ENCODE data around the gene SAYSD1. TPM values are rescaled to one million over a fixed set of nuclear protein-coding genes. Genes with fewer than 3 reads are reported as not detected.
A peak's percentile ranks its signal among the peaks of the same experiment; 100 is the strongest.

The SAYSD1 gene
- total RNA-seq, 1 experiment from 2014 or later = 20.3 TPM

DNA sequence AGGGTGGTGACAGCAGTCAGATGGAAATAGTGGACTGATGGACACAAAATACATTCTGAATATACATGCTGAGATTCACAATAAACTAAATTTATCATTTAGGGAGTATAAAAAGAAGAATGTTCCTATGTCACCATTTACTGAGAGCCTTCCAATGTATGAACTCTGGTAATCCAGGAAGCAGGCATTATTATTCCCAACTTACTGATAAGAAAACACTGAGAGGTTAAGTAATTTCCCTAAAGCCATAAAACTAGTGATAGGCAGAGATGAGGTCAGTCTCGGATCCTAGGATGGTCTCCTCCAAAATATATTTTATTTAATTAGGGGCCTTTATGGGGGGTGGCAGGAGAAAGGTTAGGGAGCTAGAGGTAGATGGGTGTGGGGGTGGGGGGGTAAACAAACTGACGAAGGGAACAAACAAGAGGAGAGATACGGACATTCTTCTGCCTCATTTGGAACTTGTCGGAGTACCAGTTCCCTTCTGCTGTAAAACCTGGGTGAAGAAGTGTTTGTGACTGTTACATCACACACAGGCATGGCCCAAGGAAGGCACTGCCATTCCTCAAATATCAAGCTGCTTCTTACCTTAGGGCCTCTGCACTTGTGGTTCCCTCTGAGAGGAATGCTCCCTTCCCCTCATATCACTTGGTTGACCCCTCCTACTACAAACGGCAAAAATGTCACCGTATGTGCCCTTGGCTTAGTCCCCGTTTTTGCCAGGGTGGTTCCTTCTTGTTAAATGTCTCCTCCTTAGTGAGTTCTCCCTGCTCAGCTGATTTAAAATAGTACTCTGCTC is 6.7 kb downstream of the SAYSD1 start:
- DNase-seq (ENCODE audit: low read depth) = no peak

DNA sequence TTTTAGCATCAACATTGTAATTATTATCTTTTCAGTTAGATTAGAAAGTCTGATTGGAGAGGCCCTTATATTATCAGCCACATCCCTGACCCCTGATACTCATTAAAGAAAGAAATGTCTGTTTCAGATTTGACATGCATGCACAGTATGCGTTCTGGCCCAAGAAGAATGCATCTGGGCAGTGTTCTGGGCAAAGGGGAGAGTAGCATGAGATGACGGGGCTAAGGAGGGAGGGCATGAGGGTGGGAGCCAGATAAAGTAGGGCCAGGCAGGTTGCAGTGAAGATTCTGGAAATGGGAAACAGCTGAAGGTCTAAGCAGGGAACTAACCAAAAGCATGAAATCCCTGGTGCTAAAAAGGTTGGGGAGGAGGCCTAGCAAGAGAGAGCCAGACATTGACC is 7.3 kb downstream of the SAYSD1 start:
- DNase-seq (ENCODE audit: low read depth) = no peak

DNA sequence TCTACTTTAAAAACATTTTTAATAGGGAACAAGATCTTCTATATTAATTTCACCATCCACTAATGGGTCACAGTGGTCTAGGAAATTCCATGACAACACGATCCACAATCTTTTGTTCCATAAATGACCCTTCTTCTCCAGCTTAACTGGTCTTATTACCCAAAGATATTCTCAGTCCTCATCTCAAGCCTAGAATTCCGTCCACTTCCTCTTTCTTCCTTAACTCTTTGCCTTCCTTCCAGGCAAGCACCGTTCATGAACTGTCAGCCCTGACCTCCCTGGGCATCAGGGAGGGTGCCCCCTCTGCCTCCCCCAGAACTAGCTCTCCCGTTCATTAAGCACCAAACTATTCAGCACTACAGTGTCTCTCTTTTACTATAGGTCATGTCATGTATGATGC is 8.0 kb downstream of the SAYSD1 start:
- DNase-seq (ENCODE audit: low read depth) = no peak

DNA sequence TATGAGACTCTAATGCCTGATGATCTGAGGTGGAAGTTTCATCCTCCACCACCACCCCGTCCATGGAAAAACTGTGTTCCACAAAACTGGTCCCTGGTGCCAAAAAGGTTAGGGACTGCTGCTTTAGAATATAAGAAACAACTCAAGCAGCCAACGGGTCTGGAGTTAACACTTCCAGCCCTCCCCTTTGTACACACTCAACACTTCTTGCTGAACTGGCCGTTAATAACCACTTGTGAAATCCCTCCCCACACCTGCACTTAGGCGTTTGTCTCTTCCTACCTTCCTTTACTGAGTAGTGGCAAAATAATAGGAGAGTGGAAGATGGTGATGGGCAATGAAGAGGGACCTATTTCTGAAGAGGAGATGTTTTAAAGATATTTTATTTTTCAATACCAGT is 10.5 kb downstream of the SAYSD1 start:
- DNase-seq (ENCODE audit: low read depth) = no peak

DNA sequence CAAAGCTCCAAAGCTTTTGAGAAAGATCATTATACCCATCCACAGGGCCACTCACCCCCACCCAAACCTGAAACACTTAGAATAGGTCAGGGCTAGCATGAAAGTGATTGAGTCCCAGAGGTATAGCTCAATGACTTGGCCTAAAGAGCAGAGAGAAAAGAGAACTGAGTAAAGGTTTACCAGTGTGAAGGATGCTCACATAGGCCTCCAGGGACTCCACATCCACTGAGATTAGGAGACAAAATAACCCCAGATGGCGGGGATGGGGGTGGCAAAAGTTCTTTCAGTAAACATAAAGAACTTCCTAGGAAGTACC is 12.2 kb downstream of the SAYSD1 start:
- DNase-seq (ENCODE audit: low read depth) = no peak

DNA sequence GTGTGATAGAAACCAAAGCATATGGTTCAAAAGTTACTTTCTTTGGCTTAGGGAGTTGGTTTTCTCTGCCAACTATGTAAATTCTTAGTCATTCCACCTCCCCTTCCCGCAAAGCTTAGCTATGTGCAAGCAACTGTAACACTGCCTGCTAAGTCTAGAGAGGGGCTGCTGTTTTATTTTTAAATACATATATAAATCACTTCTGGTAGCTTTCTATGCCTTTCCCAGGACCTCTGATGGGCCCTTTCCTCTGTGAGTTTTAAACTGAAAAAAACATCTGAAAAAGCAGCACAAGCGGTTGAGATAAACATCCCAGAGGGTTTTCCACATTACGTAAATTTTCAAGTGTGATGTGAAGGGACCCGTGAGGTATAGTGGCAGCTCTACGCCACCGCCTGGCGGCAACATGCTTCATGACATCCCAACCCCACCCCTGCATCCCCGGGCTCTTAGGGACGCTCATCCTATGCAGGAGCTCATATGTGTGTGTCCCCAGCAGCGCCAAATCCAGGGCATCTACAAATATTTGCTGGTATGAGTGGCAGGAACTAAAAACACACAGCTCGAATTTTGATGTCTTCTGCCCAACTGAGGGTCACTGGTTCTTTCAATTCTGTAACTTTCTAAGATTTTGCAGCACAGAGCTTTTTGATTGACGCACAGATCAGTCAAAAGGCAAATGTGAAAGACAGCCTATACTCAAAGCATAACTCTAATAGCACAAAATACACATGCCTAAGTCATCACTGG is 12.7 kb downstream of the SAYSD1 start:
- DNase-seq (ENCODE audit: low read depth) = no peak

DNA sequence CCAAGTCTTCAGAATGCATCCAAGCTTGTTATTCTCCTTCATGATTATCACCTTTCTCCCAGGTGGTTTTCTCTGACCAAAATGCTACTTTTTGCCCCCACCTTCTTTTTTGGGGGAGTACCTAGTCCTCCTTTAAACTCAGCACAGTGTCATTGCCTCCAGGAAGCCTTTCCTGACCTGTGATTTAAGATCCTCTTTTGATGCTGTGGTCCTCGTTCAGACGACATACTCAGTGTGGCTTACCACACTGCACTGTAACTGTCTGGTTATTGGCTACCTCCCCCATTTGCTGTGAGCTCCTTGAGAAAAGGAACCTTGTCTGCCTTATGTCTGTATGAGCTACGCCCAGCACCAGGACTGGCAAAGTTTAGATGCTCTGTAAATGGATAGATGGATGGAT is 14.6 kb downstream of the SAYSD1 start:
- no peak for DNase-seq (ENCODE audit: low read depth)

DNA sequence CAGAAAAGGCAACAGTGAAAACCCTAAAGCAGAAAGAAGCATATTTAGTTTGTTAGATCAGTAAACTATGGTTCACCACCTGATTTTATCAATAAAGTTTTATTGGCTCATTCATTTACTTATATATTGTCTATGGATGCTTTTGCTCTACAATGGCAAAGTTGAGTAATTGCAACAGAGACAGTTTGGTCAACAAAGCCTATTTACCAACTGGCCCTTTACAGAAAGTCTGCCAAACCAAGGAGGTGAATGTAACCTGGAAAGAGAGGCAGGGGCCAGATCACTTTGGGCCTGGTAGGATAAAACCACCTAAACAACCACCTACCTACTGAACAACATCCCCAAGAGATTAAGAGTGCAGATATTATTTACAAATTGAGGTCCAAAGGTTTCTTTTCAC is 19.4 kb downstream of the SAYSD1 start:
- no peak for DNase-seq (ENCODE audit: low read depth)

DNA sequence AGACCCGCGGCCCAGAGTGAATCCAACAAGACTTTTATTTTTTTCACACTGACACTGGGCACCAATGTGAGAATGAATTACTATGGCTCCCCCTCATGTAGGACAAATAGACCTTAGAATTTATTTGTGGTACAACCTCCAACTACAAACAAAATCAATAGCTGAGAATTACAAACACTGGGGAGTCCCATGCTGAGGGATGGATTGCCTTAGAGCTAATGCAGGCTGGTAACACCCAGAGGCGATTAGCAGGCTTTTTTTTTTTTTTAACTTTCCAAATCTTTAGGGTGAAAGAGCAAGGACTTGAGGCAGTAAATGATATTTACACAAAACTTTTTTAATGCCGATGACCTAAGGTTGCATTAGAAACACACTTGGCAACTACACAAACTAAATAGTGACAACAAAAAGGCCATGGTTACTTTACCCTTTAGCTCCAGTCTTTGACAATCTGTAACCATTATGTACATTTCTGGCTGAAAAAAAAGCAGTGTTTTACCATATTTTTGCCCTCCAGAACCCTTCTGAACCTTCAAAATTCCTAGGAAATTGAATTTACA is 21.8 kb downstream of the SAYSD1 start:
- no peak for DNase-seq (ENCODE audit: low read depth)

DNA sequence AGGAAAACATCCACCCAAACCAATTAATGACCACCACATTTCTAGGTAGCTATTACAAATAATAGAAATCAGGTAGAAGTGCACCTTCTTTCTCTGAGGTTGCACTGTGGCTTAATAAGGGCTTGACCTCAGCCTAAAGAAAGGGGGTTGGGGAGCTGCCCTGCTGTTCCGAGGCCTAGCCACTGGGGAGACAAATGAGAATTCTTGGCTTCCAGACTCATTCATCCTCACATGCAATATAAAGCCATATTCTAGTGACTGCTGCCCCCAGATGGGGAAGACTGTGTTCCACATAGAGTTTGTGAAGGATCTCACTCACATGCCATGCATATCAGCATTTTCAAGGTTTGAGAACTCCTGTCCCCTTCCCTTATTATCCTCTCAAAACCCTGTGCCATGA is 22.9 kb downstream of the SAYSD1 start:
- DNase-seq (ENCODE audit: low read depth) = no peak

DNA sequence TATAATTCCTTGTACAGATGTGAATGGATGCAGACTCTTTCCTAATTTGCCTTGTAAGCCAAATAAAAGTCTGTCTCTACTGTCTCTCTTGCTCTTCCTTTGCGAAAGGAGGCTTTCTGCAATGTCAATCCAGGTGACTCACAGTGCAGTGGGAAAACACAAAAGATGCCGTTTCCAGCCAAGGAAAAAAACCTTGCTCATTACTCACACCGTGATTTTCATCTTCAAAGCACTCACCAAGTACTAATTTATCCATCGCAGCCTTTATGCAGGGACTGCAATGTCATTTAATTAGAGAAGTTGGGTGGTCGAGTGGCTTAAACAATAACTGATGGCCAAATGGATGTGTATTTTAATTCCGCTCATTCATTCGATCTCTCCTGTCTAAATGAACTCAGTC is 23.8 kb downstream of the SAYSD1 start:
- no peak for DNase-seq (ENCODE audit: low read depth)

DNA sequence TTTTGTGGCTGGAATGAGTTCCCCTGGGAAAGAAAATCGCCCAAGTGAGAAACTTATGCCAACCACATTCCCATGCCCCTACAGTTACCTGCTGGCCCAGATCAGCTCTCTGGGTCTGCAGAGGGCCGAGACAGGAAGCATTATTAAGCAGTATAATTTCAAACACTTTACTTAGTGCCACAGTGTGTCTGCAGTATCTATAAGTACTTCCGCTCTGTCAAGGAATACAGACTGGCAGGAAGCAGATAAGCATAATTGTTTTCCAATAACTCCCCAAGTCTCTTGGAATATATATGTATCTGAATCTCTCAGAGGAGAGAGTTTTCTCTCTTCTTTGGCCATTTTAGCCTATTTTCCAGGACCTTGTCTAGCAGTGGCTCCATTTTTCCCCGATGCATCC is 24.9 kb downstream of the SAYSD1 start:
- DNase-seq (ENCODE audit: low read depth) = no peak

DNA sequence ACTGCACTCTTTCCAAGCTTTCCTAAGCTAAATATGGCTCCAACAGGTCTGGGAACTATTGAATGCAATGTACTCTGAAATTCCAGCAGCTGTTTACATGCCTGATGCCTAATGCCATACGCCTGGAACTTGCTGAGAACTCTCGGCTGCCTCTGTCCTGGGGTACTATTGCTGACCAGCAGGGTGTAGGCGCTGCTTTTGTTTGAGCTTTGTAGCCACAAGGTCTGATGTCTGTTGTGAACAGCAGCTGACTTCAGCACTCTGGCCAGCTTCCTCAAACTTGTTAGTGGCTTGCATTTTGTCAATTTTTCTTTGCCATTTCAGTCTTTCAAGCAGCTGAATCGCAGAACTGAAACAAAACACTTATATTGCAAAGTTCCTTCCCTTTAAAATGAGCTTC is 26.7 kb downstream of the SAYSD1 start:
- DNase-seq (ENCODE audit: low read depth) = peak; percentile 39

DNA sequence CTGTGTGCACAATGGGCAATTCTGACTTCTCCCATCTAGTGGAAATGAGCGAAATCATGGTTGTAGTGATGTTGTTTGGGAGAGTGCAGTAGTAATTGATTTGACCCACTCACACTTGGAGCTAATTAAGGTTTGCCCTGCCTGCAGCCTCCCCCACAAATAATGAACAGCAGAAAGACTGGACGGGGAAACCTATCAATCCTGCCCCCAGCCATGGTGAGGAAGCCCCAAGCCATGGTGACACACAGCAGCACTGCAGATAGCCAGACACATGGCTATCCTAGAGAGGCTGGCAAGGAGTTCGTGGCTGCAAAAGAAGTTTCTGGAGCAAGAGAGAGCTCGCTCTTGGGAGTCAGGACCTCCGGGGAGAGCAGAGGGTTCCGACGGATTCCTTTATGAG is 27.8 kb downstream of the SAYSD1 start:
- no peak for DNase-seq (ENCODE audit: low read depth)

DNA sequence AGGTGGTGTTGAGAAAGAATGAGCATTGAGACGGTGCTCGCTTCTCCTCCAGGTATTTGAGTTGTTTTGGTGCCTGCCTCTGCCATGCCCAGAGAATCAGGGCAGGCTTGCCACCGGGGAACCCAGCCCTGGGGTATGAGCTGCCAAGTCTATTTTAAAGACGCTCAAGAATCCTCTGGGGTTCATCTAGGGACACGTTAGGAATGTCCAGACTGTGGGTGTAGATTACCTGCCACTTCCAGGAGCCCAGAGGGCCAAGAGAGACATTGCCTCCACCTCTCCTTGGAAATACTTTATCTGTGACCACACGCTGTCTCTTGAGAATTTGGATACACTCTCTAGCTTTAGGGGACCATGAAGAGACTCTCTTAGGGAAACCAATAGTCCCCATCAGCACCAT is 28.3 kb downstream of the SAYSD1 start:
- DNase-seq (ENCODE audit: low read depth) = no peak

DNA sequence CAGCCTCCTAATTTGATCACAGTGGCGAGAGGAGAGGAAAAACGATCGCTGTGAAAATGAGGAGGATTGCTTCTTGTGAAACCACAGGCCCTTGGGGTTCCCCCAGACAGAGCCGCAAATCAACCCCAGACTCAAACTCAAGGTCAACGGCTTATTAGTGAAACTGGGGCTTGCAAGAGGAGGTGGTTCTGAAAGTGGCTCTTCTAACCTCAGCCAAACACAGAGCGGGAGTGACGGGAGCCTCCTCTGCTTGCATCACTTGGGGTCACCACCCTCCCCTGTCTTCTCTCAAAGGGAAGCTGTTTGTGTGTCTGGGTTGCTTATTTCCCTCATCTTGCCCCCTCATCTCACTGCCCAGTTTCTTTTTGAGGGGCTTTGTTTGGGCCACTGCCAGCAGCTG is 28.7 kb downstream of the SAYSD1 start:
- DNase-seq (ENCODE audit: low read depth) = no peak

DNA sequence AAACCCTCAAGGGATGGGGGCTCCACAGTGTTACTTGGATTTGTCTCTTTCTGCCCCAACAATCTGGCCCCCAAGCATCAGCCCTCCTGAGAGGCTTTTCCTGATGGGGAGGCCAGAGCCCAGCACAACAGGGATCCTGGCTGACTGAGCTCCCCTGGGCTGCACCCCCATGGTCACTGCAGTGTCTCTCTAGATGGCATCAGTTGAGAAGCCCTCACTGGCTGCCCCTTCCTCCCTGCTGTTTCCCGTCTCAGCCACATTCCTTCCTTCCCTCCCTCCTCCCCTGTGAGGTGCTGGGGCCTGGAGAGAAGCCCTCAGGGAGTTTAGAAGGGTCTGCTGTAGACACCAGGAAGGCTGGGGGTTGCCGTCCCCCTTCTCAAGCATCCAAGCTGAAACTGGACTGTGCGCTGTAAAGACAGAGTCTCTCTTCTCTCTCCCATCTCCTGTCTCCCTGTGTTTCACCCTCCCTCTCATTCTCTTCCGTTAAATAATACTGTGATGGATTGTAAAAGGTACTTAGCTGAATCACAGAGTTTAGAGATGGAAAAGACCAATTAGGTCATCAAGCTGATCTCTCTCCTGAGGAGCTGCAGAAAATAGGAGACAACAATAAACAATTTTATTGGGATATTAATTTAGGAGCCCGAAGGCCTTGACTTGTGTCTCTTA is 29.7 kb downstream of the SAYSD1 start:
- no peak for DNase-seq (ENCODE audit: low read depth)

DNA sequence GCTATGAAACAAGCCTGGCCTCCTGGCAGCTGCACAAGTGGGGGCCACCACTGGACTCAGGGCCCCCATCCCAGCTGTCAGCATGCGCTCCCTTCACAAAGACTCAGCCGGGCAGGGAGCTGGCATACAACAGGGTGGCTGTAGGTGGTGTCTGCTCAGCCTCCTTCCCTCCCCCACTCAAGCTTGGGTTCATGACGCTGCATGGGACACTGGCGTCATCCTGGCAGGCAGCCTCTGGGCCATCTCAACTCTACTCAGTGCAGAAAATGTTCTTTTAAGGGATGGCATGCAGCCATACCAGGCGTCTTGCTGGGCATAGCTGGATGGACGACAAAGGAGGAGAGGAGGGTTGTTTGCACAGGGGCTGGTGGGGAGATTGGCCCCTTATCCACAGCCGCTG is 30.5 kb downstream of the SAYSD1 start:
- no peak for DNase-seq (ENCODE audit: low read depth)

DNA sequence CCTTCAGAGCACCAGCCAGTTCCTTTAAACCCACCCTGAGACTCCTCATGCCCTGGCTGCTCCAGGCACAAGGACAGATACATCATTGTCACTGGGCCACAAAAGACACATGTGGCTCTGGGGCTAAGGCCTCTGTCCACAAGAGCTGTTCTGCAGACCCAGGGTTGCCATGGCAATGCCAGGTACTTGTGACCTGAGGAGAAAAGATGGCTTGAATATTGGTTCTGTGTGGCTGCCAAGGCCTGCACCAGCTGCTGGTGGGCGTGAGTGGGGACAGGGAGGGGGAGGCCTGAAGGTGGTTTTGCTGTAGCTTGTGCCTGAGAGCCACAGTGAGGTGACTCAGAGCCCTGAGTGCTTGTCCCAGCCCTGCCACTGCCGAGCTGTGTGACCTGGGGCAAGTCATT is 31.8 kb downstream of the SAYSD1 start:
- no peak for DNase-seq (ENCODE audit: low read depth)

DNA sequence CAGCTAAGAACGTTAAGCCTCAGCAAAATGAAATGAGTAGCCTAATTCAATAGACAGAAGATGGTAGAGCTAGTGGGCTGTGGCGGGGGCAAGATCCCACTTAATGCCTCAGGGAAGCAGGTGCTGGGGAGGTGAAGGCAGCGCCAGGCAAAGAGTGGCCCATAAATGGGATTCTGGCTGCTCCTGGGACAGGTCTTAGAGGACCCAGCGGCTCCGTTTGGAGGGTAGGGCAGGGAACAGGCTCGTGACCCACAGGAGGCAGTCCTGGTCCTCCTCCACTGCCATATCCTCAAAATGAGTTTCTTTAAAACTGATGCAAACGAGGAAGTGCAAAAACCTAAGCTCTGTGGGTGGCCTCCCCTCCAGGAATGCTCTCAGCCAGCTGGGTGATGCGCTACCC is 32.7 kb downstream of the SAYSD1 start:
- no peak for DNase-seq (ENCODE audit: low read depth)

DNA sequence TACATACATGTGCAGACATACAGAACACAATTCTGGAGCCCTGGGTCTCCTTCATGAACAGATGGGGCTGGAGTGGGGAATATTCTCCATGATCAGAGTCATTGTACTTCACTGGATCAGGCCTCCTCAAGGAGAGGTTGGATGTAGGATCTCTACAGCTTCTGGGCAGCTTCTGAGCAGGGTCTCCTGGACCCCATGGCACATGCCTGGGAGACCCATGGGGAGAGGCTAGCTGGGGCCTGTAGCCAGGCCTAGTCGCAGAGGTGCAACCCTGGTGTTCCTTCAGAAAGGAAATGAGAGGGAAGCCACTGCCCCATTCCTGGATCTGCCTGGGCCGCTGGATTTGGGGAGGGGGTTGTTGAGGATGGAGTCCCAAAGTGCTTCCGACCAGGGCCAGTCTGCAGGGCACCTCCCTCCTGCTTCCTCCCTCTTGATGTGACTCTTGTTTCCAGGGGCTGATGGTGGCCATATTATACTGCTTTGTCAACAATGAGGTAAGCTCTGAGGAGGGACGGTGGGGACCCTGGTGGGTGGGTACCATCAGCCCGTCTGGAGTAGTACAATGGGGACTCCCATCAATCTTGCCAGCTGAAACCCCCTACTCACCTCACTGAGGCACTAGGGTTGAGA is 34.6 kb downstream of the SAYSD1 start:
- no peak for DNase-seq (ENCODE audit: low read depth)

Measured in RPMI7951 (cell line).